GM12892 (cell line): ENCODE results near the gene SLC24A3.

Experiments
- POLR2A ChIP-seq: IDR thresholded peaks from 2 replicates; pipeline ENCODE4 v1.6.1; 2011; ENCODE audit warnings: low read depth, low read length, control low read depth
- TAF1 ChIP-seq: IDR thresholded peaks from 2 replicates; pipeline ENCODE4 v1.6.1; 2011; ENCODE audit warnings: low read depth, mild to moderate bottlenecking, control low read depth, low read length, borderline replicate concordance

DNA sequence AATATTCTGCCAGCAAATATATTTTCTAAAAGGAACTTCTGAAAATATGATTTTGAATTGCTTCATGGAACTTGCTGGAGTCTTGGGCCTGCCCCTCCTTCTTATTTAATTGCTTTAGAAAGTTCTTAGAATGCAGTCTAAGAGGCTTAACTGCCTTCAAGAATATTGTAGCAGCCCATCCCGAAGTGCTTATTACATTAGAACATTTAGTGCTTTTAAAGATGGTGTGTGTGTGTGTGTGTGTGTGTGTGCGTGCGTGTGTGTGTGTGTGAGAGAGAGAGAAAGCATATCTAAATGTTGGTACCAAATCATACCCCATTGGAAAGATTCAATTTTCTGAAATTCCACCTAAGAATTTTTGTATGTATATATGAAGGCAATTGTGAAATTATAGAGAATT is 193.5 kb downstream of the SLC24A3 start:
- TF ChIP-seq POLR2A, result no peak
- no peak for TF ChIP-seq TAF1
